Neural cell (in vitro differentiated cells): ENCODE measurements around the gene ANGPTL2. TPM values are rescaled to one million over a fixed set of nuclear protein-coding genes. Genes with fewer than 3 reads are reported as not detected.

ENCODE experiments used
- H2AFZ ChIP-seq: fragments of 200-600, 300-800 bp; sonication (generic), shearing (Covaris generic); 2 replicates; pipeline ENCODE4 v1.6.0; 2014; ENCODE audit warnings: low read depth, mild to moderate bottlenecking, antibody characterized with exemption, low read length, moderate library complexity
- H3F3A ChIP-seq: fragments of 200-600 bp; shearing (Covaris generic); 2 replicates; pipeline ENCODE4 v1.6.1; 2016; ENCODE audit warnings: mild to moderate bottlenecking, moderate library complexity, mixed read lengths, antibody characterized with exemption, low read length; ENCODE audit not compliant: insufficient read depth, poor library complexity, severe bottlenecking
- H3K27ac ChIP-seq: fragments of 200-600, 300-800 bp; sonication (generic), shearing (Covaris generic); 2 replicates; pipeline ENCODE4 v1.5.1; 2014; ENCODE audit warnings: mild to moderate bottlenecking, low read length, moderate library complexity
- H3K27me3 ChIP-seq: fragments of 300-800, 200-600 bp; sonication (generic), shearing (Covaris generic); 2 replicates; pipeline ENCODE4 v1.6.0; 2014; ENCODE audit warnings: mild to moderate bottlenecking, low read depth, low read length, moderate library complexity; ENCODE audit not compliant: insufficient read depth
- H3K36me3 ChIP-seq: fragments of 300-800, 200-600 bp; sonication (generic), shearing (Covaris generic); 2 replicates; pipeline ENCODE4 v1.5.1; 2014; ENCODE audit warnings: mild to moderate bottlenecking, antibody characterized with exemption, low read length, moderate library complexity; ENCODE audit not compliant: insufficient read depth
- H3K4me2 ChIP-seq: fragments of 300-800, 200-600 bp; sonication (generic), shearing (Covaris generic); 2 replicates; pipeline ENCODE4 v1.6.0; 2014; ENCODE audit warnings: mild to moderate bottlenecking, low read length
- H3K4me3 ChIP-seq: fragments of 300-800, 200-600 bp; sonication (generic), shearing (Covaris generic); 2 replicates; pipeline ENCODE4 v1.5.1; 2014; ENCODE audit warnings: mild to moderate bottlenecking, low read length, moderate library complexity
- H3K79me2 ChIP-seq: fragments of 200-600 bp; shearing (Covaris generic); replicated peaks from 2 replicates; pipeline ENCODE4 v1.6.0; 2014; ENCODE audit warnings: mild to moderate bottlenecking, low read length, moderate library complexity; ENCODE audit not compliant: insufficient read depth
- H3K9ac ChIP-seq: fragments of 300-800, 200-600 bp; sonication (generic), shearing (Covaris generic); 2 replicates; pipeline ENCODE4 v1.6.1; 2016; ENCODE audit warnings: mild to moderate bottlenecking, low read length, mixed read lengths
- H3K9me2 ChIP-seq: fragments of 200-600 bp; shearing (Covaris generic); 2 replicates; pipeline ENCODE4 v1.6.1; 2016; ENCODE audit warnings: mild to moderate bottlenecking, low read length, mixed read lengths; ENCODE audit not compliant: insufficient read depth
- H3K9me3 ChIP-seq: fragments of 200-600, 300-800 bp; sonication (generic), shearing (Covaris generic); 2 replicates; pipeline ENCODE4 v1.6.1; 2016; ENCODE audit warnings: mild to moderate bottlenecking, mixed run types, low read length, moderate library complexity, mixed read lengths
- H4K20me1 ChIP-seq: fragments of 200-600 bp; shearing (Covaris generic); 2 replicates; pipeline ENCODE4 v1.6.1; 2016; ENCODE audit warnings: mild to moderate bottlenecking, mixed run types; ENCODE audit not compliant: insufficient read depth
- CTCF ChIP-seq: fragments of 450-650 bp; IDR thresholded peaks from 2 replicates; pipeline ENCODE4 v1.5.1; 2014; ENCODE audit warnings: antibody characterized with exemption, mild to moderate bottlenecking, moderate library complexity; ENCODE audit not compliant: poor library complexity, severe bottlenecking
- EP300 ChIP-seq: fragments of 450-650 bp; conservative IDR thresholded peaks from 2 replicates; pipeline ENCODE4 v1.6.1; 2014; ENCODE audit warnings: antibody characterized with exemption, mild to moderate bottlenecking, moderate library complexity; ENCODE audit not compliant: poor library complexity, severe bottlenecking
- EZH2 ChIP-seq: fragments of 200-600, 300-800 bp; shearing (Covaris generic), sonication (generic); IDR thresholded peaks from 2 replicates; pipeline ENCODE4 v1.6.1; 2014; ENCODE audit warnings: antibody characterized with exemption, low read length, borderline replicate concordance, mild to moderate bottlenecking; ENCODE audit not compliant: insufficient read depth, poor library complexity, severe bottlenecking
- MXI1 ChIP-seq: fragments of 450-650 bp; conservative IDR thresholded peaks from 2 replicates; pipeline ENCODE4 v1.6.1; 2014; ENCODE audit warnings: antibody characterized with exemption, mild to moderate bottlenecking; ENCODE audit not compliant: poor library complexity, severe bottlenecking
- POLR2AphosphoS5 ChIP-seq: IDR thresholded peaks from 2 replicates; pipeline ENCODE4 v1.6.1; 2012
- RAD21 ChIP-seq: fragments of 450-650 bp; conservative IDR thresholded peaks from 2 replicates; pipeline ENCODE4 v1.6.1; 2014; ENCODE audit warnings: antibody characterized with exemption, mild to moderate bottlenecking, moderate library complexity
- REST ChIP-seq: IDR thresholded peaks from 2 replicates; pipeline ENCODE4 v1.6.1; 2012; ENCODE audit warnings: borderline replicate concordance
- SMC3 ChIP-seq: fragments of 450-650 bp; conservative IDR thresholded peaks from 2 replicates; pipeline ENCODE4 v1.6.1; 2014; ENCODE audit warnings: antibody characterized with exemption, mild to moderate bottlenecking, moderate library complexity; ENCODE audit not compliant: poor library complexity
- TAF1 ChIP-seq: IDR thresholded peaks from 2 replicates; pipeline ENCODE4 v1.6.1; 2012; ENCODE audit warnings: low read depth
- polyA plus RNA-seq: library from polyadenylated mRNA; depleted of rRNA; stranded (reverse); fragments of >200 nt; gene quantifications from 2 replicates; pipeline ENCODE4 v1.2.3, GENCODE V29; 2014

The ANGPTL2 gene
- polyA plus RNA-seq, 1 donor from 2014 or later: not detected

DNA sequence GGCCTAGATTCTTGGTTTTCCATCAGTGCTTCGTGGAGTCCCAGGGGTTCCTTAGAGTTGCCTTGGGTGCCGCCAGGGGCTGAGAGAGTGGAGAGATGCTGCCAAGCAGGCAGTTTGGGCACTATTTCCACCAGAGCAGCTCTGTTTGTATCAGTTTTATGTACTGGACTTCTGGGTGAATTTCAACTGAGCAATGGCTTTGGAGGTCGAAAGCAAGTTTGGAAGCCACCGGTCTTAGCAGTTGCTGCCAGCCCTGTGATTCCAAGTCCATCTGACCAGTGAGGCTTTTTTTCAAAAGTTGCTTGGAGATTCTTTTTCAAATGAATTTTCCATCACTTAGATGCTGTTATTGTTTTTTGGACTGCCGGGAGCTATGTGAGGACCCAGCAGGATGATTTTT is 68.5 kb downstream of the ANGPTL2 start:
- no peaks in the 10 kb centered on the region for H3K9me2 ChIP-seq
- no peak overlapping the region for H3K27ac ChIP-seq
- no peak overlapping the region for H3K4me3 ChIP-seq
- H3K9me3 ChIP-seq: no peaks in the 10 kb centered on the region
- no peak overlapping the region for H2AFZ ChIP-seq
- H3K4me2 ChIP-seq: no peak overlapping the region
- TF ChIP-seq POLR2AphosphoS5 (no peak), CTCF (no peak), EP300 (no peak), RAD21 (no peak), REST (no peak), MXI1 (no peak), TAF1 (no peak), SMC3 (no peak), EZH2 (no peak)
- H3K27me3 ChIP-seq: no peaks in the 10 kb centered on the region
- H4K20me1 ChIP-seq: no peaks in the 10 kb centered on the region
- peaks cover 3% of the 10 kb centered on the region for H3K36me3 ChIP-seq
- no peaks in the 10 kb centered on the region for H3F3A ChIP-seq
- H3K79me2 ChIP-seq: no peaks in the 10 kb centered on the region
- H3K9ac ChIP-seq: no peak overlapping the region

GRCh38 chr9:127053057-127053821 is 69.2 kb downstream of the ANGPTL2 start:
- no peak overlapping the region for H3K27ac ChIP-seq
- TF ChIP-seq POLR2AphosphoS5 (no peak), TAF1 (no peak)
- peaks cover 3% of the 10 kb centered on the region for H3K36me3 ChIP-seq

More at GRCh38 chr9:127053057-127053821, 69.2 kb downstream of the ANGPTL2 start:
- H3K9me3 ChIP-seq: no peaks in the 10 kb centered on the region
- H3K4me3 ChIP-seq: no peak overlapping the region
- no peaks in the 10 kb centered on the region for H4K20me1 ChIP-seq
- H3K9me2 ChIP-seq: no peaks in the 10 kb centered on the region
- no peak overlapping the region for H3K4me2 ChIP-seq
- no peak overlapping the region for H2AFZ ChIP-seq
- no peaks in the 10 kb centered on the region for H3K79me2 ChIP-seq
- H3K27me3 ChIP-seq: no peaks in the 10 kb centered on the region
- no peak overlapping the region for H3K9ac ChIP-seq
- no peaks in the 10 kb centered on the region for H3F3A ChIP-seq
